Stimulated activated CD8-positive, alpha-beta memory T cell treated with anti-CD3 and anti-CD28 coated beads, Interleukin-4, amount 100 ng/mL, for 1 hour (primary cell): ENCODE results near the gene MAB21L3.

Experiments
- DNase-seq, 2 donors: peaks; one replicate each; pipeline ENCODE4 v3.0.0-alpha.2; 2020; ENCODE audit warnings: low read depth in 2 of 2, low spot score in 1 of 2

The MAB21L3 gene

DNA sequence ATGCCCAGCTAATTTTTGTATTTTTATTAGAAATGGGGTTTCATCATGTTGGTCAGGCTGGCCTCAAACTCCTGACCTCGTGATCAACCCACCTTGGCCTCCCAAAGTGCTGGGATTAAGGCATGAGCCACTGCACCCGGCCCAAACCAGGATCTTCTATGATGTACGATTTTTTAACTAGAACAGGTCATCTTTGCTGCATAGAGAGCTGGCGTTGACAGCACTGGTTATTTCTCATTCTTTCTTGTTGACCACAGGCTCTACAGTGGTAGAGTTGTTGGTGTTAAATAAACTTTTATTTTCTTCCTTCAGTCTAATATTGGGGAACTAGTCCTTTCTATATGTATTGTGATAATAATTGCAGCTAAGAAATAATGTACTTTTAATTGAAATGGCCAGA is 3.8 kb upstream of the MAB21L3 start:
- DNase-seq = no peak

DNA sequence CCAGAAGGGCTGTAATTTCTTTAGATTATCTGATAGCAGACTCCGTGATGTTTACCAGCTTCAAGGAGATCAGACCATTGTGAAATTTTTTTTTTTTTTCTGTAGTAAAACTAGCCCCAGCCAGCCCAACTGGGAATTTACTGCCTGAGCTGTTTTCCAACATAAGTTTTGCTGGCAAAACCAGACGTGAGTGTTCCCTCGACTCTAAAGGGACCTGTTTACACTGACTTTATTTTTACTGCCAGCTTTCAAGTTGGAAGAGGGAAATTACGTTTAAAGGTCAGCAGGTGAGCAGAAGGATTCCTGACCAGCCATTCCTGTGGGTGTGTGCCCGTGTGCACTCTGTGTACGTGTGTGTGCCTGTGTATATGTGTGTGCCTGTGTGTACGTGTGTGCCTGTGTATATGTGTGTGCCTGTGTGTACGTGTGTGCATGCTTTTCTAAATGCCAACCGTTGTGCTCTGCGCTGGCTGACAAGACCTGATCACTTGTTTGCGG is 374 bp downstream of the MAB21L3 start:
- no peak for DNase-seq

GRCh38 chr1:116112388-116113140 is 1.4 kb downstream of the MAB21L3 start:
- no peak for DNase-seq

- DNase-seq = no peak
These were observed 2.4 kb downstream of the MAB21L3 start for GRCh38 chr1:116113615-116114014.

GRCh38 chr1:116115476-116116439 is 4.6 kb downstream of the MAB21L3 start:
- no peak for DNase-seq

DNA sequence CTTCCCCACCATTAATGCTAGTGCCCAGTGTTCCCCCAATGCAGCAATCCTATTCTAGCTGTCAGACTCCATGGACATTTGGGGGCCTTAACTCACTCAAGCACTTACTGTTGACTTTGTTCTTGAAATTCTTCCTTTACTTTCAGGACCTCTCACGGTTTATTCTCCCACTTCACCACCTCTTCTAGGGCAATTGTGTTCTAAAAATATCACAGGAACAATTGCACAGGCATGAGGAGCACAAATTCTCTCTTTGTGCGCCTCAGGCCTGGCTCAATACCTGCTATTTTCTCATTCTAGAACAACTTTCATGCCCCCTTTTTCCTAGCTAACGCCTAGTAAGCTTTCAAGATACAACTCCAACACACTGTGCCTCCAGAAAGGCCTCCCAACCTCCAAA is 7.3 kb downstream of the MAB21L3 start:
- DNase-seq = no peak

GRCh38 chr1:116119876-116120275 is 8.7 kb downstream of the MAB21L3 start:
- DNase-seq = no peak

DNA sequence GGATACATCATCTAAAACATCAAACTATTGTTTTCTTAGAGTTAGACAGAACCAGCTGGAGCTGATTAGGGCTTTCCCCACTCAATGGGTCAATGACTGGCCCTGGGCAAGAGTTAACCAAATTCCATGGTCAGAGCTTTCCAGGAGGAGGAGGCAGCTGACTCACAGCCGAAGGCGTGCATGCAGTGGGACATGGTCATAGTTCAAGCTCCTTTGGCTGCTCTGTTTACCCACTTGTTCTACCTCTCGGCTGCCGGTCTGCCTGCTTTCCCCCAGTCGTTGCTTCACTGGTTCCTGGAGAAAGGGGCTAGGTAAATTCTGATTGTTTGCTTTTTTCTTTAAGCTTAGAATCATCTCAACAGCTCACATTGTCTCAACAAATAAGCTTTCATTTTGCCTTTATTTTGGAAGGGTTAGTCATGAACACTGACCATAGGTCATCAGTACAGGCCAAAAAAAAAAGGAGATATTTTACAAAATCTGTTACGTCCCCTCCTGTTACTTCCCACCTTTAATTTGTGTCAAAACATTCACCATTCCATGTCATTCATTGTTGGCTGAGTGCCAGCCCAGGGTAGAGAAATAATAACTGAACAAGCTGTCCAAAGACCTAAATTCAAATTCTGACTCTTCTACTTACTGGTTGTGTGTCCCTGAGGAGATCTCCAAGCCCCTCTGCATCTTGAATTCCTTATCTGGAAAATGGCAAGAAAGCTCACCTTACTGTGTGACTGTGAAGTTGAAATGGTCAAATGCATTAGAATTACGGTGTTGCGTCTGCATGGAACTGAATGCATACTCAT is 12.0 kb downstream of the MAB21L3 start:
- DNase-seq = no peak

GRCh38 chr1:116123837-116124533 is 12.8 kb downstream of the MAB21L3 start:
- no peak for DNase-seq

DNA sequence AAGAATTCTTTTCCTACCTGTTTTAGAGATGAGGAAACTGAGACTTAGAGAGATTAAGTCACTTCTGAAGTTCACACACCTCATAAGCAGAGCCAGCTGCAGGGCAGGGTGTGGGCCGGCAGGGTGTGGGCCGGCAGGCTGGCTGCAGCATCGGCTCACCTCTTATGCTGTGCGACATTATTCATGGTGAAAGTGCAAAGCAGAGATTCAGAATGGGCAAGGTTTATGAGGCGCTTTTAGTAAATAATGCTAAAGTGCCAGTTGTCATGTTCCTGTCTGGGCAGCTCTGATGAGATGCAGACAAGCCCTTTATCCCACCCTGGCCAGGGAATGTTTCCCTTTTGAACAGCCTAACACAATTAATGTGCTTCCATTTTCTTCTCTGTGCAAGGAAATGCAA is 14.6 kb downstream of the MAB21L3 start:
- no peak for DNase-seq

DNA sequence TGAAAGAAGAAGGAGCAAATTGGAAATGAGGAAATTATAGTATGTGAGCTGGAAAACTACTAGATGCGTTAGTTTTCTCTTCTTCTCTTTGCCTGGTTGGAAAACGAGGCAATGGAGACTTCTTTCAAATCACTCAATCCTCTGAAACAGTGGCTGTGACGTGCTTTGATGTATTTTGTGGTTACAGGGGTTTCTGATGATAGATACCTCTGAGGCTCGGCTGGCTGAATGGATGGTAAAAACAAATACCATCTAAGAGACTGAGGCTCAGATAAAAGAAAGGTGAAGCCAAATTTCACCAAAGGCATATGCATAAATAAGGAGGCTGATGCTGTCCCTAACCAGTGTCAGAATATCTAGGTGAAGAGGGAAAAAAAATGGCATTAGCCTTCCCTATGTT is 15.1 kb downstream of the MAB21L3 start:
- no peak for DNase-seq

DNA sequence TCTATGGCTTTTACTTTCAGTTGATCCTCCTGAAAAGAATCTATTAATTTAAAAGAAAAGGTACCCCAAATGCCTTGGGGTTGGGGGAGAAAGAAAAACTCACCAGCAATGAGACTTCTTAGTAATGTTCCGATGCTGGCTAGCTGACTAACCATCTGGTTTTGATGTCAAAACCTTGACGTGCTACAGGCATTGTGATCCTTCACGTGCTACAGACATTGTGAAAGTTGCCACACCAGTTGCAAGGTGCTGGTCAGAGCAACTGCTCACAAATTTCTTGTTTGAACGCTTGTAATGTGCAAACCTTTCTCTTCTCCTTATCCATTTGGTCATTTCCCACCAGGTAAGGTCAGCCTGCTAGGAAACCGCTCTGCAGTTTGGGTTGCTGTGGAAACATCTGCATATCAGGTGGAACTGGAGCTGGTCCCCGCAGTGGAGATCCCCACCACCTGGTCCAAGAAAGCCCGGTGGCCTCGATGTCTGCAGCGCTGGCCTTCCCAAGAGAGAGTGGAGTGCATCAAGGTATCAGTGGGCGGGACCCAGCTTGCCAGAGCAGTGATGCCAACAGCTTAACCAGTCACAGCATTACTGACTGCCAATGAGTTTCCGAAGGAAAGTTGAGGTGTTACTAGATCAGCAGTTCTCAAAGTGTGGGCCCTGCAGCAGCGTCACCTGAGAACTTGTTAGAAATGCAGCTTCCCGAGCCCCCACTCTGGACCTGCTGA is 16.1 kb downstream of the MAB21L3 start:
- DNase-seq = no peak

DNA sequence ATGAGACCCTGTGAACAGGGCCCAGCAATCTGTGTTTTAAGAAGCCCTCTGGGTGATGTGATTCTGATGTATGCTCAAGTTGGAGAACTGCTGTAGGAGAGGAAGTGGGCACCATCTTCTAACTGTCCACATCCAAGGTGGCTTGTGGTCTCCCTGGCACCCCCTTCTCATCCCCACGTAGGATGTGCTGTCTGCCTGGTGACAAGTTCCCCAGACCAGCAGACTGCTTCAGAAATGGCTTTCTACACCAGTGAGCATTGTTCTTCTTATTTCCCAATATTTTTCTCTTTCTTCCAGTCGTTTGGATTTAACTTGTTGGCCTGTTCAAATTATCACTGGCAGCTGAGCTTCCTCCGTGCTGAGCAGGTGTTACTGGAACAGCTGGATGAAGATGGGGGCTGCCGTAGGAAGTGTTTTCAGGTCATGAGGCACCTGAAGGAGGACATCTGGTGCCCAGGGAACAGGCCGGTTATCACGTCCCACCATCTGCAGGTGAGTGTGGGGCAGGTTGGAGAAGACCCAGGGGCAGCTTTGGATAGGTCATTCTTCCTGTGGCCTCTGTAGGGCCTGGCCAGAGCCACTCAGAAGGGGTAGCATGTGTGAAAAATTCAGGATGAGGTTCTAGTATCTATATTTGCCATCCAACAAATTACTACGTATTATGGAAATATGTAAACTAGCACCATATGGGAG is 16.8 kb downstream of the MAB21L3 start:
- DNase-seq = no peak

DNA sequence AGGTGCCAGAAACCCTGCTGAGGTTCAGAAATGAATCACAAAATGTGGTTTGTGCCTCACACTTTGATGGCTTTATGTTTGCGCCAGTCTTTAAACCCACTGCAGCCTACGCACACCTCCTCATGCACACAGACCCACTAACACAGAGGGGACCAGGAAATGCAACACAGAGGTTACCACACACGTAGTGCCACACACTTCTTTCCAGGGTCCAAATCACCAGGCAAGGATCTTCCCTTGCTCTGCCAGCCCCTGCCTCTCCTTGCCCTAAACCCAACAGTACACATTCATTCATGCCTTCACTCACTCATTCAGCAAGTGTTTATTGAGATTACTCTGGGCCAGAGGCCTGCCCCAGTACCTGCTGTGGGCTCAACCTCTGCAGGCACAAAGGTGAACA is 17.5 kb downstream of the MAB21L3 start:
- no peak for DNase-seq

DNA sequence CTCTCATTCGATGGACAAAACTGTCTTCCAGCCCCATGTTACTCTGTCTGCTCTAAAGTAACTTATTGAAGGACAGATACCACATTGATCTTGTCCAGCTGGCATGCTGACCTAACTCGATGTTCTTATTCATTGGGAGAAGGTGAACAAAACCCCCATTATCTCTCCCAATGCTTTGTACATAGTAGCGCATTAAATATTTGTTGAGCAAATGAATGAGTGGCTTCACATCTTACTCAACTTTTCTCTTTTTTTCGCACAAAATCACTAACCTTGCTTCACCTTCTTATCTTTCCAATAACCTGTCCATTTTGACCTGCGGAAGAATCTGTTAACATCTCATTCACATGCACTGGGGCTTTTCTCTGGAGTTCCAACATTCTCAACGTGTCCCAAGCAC is 18.3 kb downstream of the MAB21L3 start:
- DNase-seq = no peak

GRCh38 chr1:116130356-116130755 is 19.2 kb downstream of the MAB21L3 start:
- no peak for DNase-seq

DNA sequence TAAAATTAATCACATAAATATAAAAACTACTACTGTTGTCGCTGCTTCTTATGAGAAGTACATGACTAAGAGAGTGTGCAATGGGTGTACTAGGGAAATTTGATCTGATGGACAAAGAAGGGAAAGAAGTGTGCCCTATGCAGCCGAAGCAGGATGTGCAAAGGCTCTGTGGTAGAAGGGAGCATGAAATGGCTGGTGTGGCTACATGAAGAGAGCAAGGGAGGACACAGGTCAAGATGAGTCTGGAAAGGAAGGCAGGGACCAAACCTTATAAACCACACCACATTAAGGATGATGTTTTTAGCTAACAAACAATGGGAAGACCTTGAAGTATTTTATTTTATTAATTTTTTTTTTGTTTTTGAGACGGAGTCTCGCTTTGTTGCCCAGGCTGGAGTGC is 20.0 kb downstream of the MAB21L3 start:
- DNase-seq = no peak

- no peak for DNase-seq
These were observed 20.8 kb downstream of the MAB21L3 start for GRCh38 chr1:116131866-116132605.
